GM18498 (cell line): ENCODE results near the gene TAOK1.
"Not testable (repeated sequence)": the region's sequence is repeated elsewhere in the genome, so short reads cannot be mapped to it uniquely, and the experiment has no call there.

Experiments used
- ATAC-seq: cut with Tn5 transposase; IDR thresholded peaks from one replicate; pipeline ENCODE4 v1.9.1; 2021; ENCODE audit warnings: mild to moderate bottlenecking, moderate library complexity; ENCODE audit not compliant: unreplicated experiment

TAOK1 gene

GRCh38 chr17:29389982-29390850, at the start of gene TAOK1:
TAOK1 (plus strand) TSS chr17:29390363; CDS start chr17:29451549, 61,186 bp downstream.
- peak; percentile 88 for ATAC-seq

GRCh38 chr17:29341726-29342125, 48.4 kb upstream of the TAOK1 start:
- ATAC-seq, result no peak

- no peak for ATAC-seq
Observed at GRCh38 chr17:29342158-29342765, 47.9 kb upstream of the TAOK1 start.

- no peak for ATAC-seq
Observed at GRCh38 chr17:29344201-29344856, 45.8 kb upstream of the TAOK1 start.

- no peak for ATAC-seq
Observed at GRCh38 chr17:29345066-29345465, 45.1 kb upstream of the TAOK1 start.

- ATAC-seq, result not testable (repeated sequence)
Observed at GRCh38 chr17:29345470-29345869, 44.7 kb upstream of the TAOK1 start.

- no peak for ATAC-seq
Observed at GRCh38 chr17:29346462-29346861, 43.7 kb upstream of the TAOK1 start.

- ATAC-seq, result no peak
Observed at GRCh38 chr17:29347831-29348629, 42.1 kb upstream of the TAOK1 start.

GRCh38 chr17:29349409-29349808, 40.8 kb upstream of the TAOK1 start:
- ATAC-seq, result no peak

GRCh38 chr17:29352146-29352545, 38.0 kb upstream of the TAOK1 start:
- no peak for ATAC-seq

- no peak for ATAC-seq
Observed at GRCh38 chr17:29357232-29357631, 32.9 kb upstream of the TAOK1 start.

GRCh38 chr17:29357821-29358232, 32.3 kb upstream of the TAOK1 start:
- ATAC-seq, result no peak

- ATAC-seq, result no peak
Observed at GRCh38 chr17:29358416-29358815, 31.7 kb upstream of the TAOK1 start.

GRCh38 chr17:29359777-29360176, 30.4 kb upstream of the TAOK1 start:
- ATAC-seq, result no peak

GRCh38 chr17:29363716-29364115, 26.4 kb upstream of the TAOK1 start:
- no peak for ATAC-seq

GRCh38 chr17:29364691-29365090, 25.5 kb upstream of the TAOK1 start:
- no peak for ATAC-seq

- no peak for ATAC-seq
Observed at GRCh38 chr17:29368161-29368560, 22.0 kb upstream of the TAOK1 start.

GRCh38 chr17:29368926-29369325, 21.2 kb upstream of the TAOK1 start:
- no peak for ATAC-seq

- no peak for ATAC-seq
Observed at GRCh38 chr17:29369831-29370735, 20.1 kb upstream of the TAOK1 start.
